GM18526 (cell line): ENCODE measurements around the gene PLB1.

ENCODE experiments used
- POLR2A ChIP-seq: IDR thresholded peaks from 3 replicates; pipeline ENCODE4 v1.6.1; 2011; ENCODE audit not compliant: insufficient read length; ENCODE audit errors: extremely low read depth

The PLB1 gene

GRCh38 chr2:28533044-28533680 lies 37.3 kb downstream of the PLB1 start:
- no peak for TF ChIP-seq POLR2A

GRCh38 chr2:28534817-28535216 lies 39.0 kb downstream of the PLB1 start:
- TF ChIP-seq POLR2A, result no peak

GRCh38 chr2:28538134-28538533 lies 42.3 kb downstream of the PLB1 start:
- no peak for TF ChIP-seq POLR2A

- no peak for TF ChIP-seq POLR2A
These were observed 42.8 kb downstream of the PLB1 start for GRCh38 chr2:28538652-28539051.

- no peak for TF ChIP-seq POLR2A
These were observed 43.3 kb downstream of the PLB1 start for GRCh38 chr2:28539118-28539541.

- TF ChIP-seq POLR2A, result no peak
These were observed 47.6 kb downstream of the PLB1 start for GRCh38 chr2:28543316-28544035.

- no peak for TF ChIP-seq POLR2A
These were observed 48.1 kb downstream of the PLB1 start for GRCh38 chr2:28544036-28544346.

- TF ChIP-seq POLR2A, result no peak
These were observed 48.6 kb downstream of the PLB1 start for GRCh38 chr2:28544405-28544921.

- TF ChIP-seq POLR2A, result no peak
These were observed 49.2 kb downstream of the PLB1 start for GRCh38 chr2:28544922-28545589.

- no peak for TF ChIP-seq POLR2A
These were observed 49.8 kb downstream of the PLB1 start for GRCh38 chr2:28545590-28546200.

- no peak for TF ChIP-seq POLR2A
These were observed 50.4 kb downstream of the PLB1 start for GRCh38 chr2:28546242-28546641.

- no peak for TF ChIP-seq POLR2A
These were observed 51.5 kb downstream of the PLB1 start for GRCh38 chr2:28547223-28547860.

GRCh38 chr2:28547906-28548600 lies 52.2 kb downstream of the PLB1 start:
- no peak for TF ChIP-seq POLR2A

- no peak for TF ChIP-seq POLR2A
These were observed 56.4 kb downstream of the PLB1 start for GRCh38 chr2:28552045-28552823.
